ENCODE results near the gene PTN. TPM values are rescaled to one million over a fixed set of nuclear protein-coding genes. Genes with fewer than 3 reads are reported as not detected.

The PTN gene
- polyA plus RNA-seq, result 10 to 100 TPM; 88.2 to 97.1 TPM

GRCh38 chr7:137343281-137343841 lies at the start of gene PTN:
TSS of gene PTN (minus strand) at chr7:137343733. CDS start at chr7:137254973, 88,760 bp downstream.
- H3K4me1 ChIP-seq (ENCODE audit: control insufficient read depth in 2 of 2, insufficient read depth in 2 of 2, low read length in 1 of 2), result no peaks in the 10 kb centered on the region
- H3K27ac ChIP-seq (ENCODE audit: low read depth in 2 of 2, low read length in 1 of 2), result peak within 1 kb of the TSS; percentile 76 to 85
- H3K27me3 ChIP-seq (ENCODE audit: control insufficient read depth in 1 of 2, insufficient read depth in 2 of 2, low read length in 2 of 2), result no peaks in the 10 kb centered on the region
- no peaks in the 10 kb centered on the region for H3K9me3 ChIP-seq (ENCODE audit: control insufficient read depth in 2 of 2, insufficient read depth in 1 of 2, low read depth in 1 of 2, low read length in 1 of 2)
- WGBS, 2 donors, result 2 to 3% methylated on average over 23 of the region's 23 CpGs
- H3K4me3 ChIP-seq (ENCODE audit: low read depth in 1 of 2, low read length in 2 of 2), result peak within 1 kb of the TSS; percentile 55 to 56
- H3K36me3 ChIP-seq (ENCODE audit: control insufficient read depth in 2 of 2, insufficient read depth in 2 of 2, low read length in 1 of 2), result peaks cover 0 to 2% of the 10 kb centered on the region in 2 donors

- no peak overlapping the region for H3K4me3 ChIP-seq (ENCODE audit: low read depth in 1 of 2, low read length in 2 of 2)
- 60 to 71% methylated on average over 1 of the region's 1 CpG for WGBS, 2 donors
- no peaks in the 10 kb centered on the region for H3K27me3 ChIP-seq (ENCODE audit: control insufficient read depth in 1 of 2, insufficient read depth in 2 of 2, low read length in 2 of 2)
Measured at GRCh38 chr7:137390076-137390475, 46.5 kb upstream of the PTN start.

GRCh38 chr7:137388916-137389315 lies 45.4 kb upstream of the PTN start:
- Histone ChIP-seq H3K27ac (ENCODE audit: low read depth in 2 of 2, low read length in 1 of 2) (no peak overlapping the region), H3K4me3 (ENCODE audit: low read depth in 1 of 2, low read length in 2 of 2) (no peak overlapping the region), H3K36me3 (ENCODE audit: control insufficient read depth in 2 of 2, insufficient read depth in 2 of 2, low read length in 1 of 2) (no peaks in the 10 kb centered on the region), H3K9me3 (ENCODE audit: control insufficient read depth in 2 of 2, insufficient read depth in 1 of 2, low read depth in 1 of 2, low read length in 1 of 2) (no peaks in the 10 kb centered on the region), H3K4me1 (ENCODE audit: control insufficient read depth in 2 of 2, insufficient read depth in 2 of 2, low read length in 1 of 2) (no peaks in the 10 kb centered on the region), H3K27me3 (ENCODE audit: control insufficient read depth in 1 of 2, insufficient read depth in 2 of 2, low read length in 2 of 2) (no peaks in the 10 kb centered on the region)
- 75 to 80% methylated on average over 1 of the region's 1 CpG for WGBS, 2 donors

More at GRCh38 chr7:137390076-137390475, 46.5 kb upstream of the PTN start:
- Histone ChIP-seq H3K36me3 (ENCODE audit: control insufficient read depth in 2 of 2, insufficient read depth in 2 of 2, low read length in 1 of 2) (no peaks in the 10 kb centered on the region), H3K9me3 (ENCODE audit: control insufficient read depth in 2 of 2, insufficient read depth in 1 of 2, low read depth in 1 of 2, low read length in 1 of 2) (no peaks in the 10 kb centered on the region), H3K4me1 (ENCODE audit: control insufficient read depth in 2 of 2, insufficient read depth in 2 of 2, low read length in 1 of 2) (no peaks in the 10 kb centered on the region), H3K27ac (ENCODE audit: low read depth in 2 of 2, low read length in 1 of 2) (no peak overlapping the region)

GRCh38 chr7:137386966-137387365 lies 43.4 kb upstream of the PTN start:
- no peaks in the 10 kb centered on the region for H3K4me1 ChIP-seq (ENCODE audit: control insufficient read depth in 2 of 2, insufficient read depth in 2 of 2, low read length in 1 of 2)
- no peaks in the 10 kb centered on the region for H3K27me3 ChIP-seq (ENCODE audit: control insufficient read depth in 1 of 2, insufficient read depth in 2 of 2, low read length in 2 of 2)
- 38 to 42% methylated on average over 1 of the region's 1 CpG for WGBS, 2 donors
- no peaks in the 10 kb centered on the region for H3K9me3 ChIP-seq (ENCODE audit: control insufficient read depth in 2 of 2, insufficient read depth in 1 of 2, low read depth in 1 of 2, low read length in 1 of 2)
- H3K4me3 ChIP-seq (ENCODE audit: low read depth in 1 of 2, low read length in 2 of 2), result no peak overlapping the region
- no peak overlapping the region for H3K27ac ChIP-seq (ENCODE audit: low read depth in 2 of 2, low read length in 1 of 2)
- no peaks in the 10 kb centered on the region for H3K36me3 ChIP-seq (ENCODE audit: control insufficient read depth in 2 of 2, insufficient read depth in 2 of 2, low read length in 1 of 2)

- WGBS, 2 donors, result 22 to 47% methylated on average over 1 of the region's 1 CpG
- no peaks in the 10 kb centered on the region for H3K27me3 ChIP-seq (ENCODE audit: control insufficient read depth in 1 of 2, insufficient read depth in 2 of 2, low read length in 2 of 2)
- H3K4me3 ChIP-seq (ENCODE audit: low read depth in 1 of 2, low read length in 2 of 2), result no peak overlapping the region
- H3K4me1 ChIP-seq (ENCODE audit: control insufficient read depth in 2 of 2, insufficient read depth in 2 of 2, low read length in 1 of 2), result no peaks in the 10 kb centered on the region
- no peaks in the 10 kb centered on the region for H3K9me3 ChIP-seq (ENCODE audit: control insufficient read depth in 2 of 2, insufficient read depth in 1 of 2, low read depth in 1 of 2, low read length in 1 of 2)
- no peaks in the 10 kb centered on the region for H3K36me3 ChIP-seq (ENCODE audit: control insufficient read depth in 2 of 2, insufficient read depth in 2 of 2, low read length in 1 of 2)
- no peak overlapping the region for H3K27ac ChIP-seq (ENCODE audit: low read depth in 2 of 2, low read length in 1 of 2)
Measured at GRCh38 chr7:137381045-137381444, 37.5 kb upstream of the PTN start.

GRCh38 chr7:137373507-137373906 lies 30.0 kb upstream of the PTN start:
- Histone ChIP-seq H3K4me3 (ENCODE audit: low read depth in 1 of 2, low read length in 2 of 2) (no peak overlapping the region), H3K27ac (ENCODE audit: low read depth in 2 of 2, low read length in 1 of 2) (no peak overlapping the region), H3K9me3 (ENCODE audit: control insufficient read depth in 2 of 2, insufficient read depth in 1 of 2, low read depth in 1 of 2, low read length in 1 of 2) (no peaks in the 10 kb centered on the region), H3K36me3 (ENCODE audit: control insufficient read depth in 2 of 2, insufficient read depth in 2 of 2, low read length in 1 of 2) (no peaks in the 10 kb centered on the region), H3K4me1 (ENCODE audit: control insufficient read depth in 2 of 2, insufficient read depth in 2 of 2, low read length in 1 of 2) (no peaks in the 10 kb centered on the region), H3K27me3 (ENCODE audit: control insufficient read depth in 1 of 2, insufficient read depth in 2 of 2, low read length in 2 of 2) (no peaks in the 10 kb centered on the region)
- 61 to 65% methylated on average over 2 of the region's 2 CpGs for WGBS, 2 donors

GRCh38 chr7:137371616-137372015 lies 28.1 kb upstream of the PTN start:
- no peaks in the 10 kb centered on the region for H3K9me3 ChIP-seq (ENCODE audit: control insufficient read depth in 2 of 2, insufficient read depth in 1 of 2, low read depth in 1 of 2, low read length in 1 of 2)
- no peak overlapping the region for H3K4me3 ChIP-seq (ENCODE audit: low read depth in 1 of 2, low read length in 2 of 2)
- no peak overlapping the region for H3K27ac ChIP-seq (ENCODE audit: low read depth in 2 of 2, low read length in 1 of 2)
- no peaks in the 10 kb centered on the region for H3K27me3 ChIP-seq (ENCODE audit: control insufficient read depth in 1 of 2, insufficient read depth in 2 of 2, low read length in 2 of 2)
- WGBS, 2 donors, result 74 to 77% methylated on average over 2 of the region's 2 CpGs
- no peaks in the 10 kb centered on the region for H3K36me3 ChIP-seq (ENCODE audit: control insufficient read depth in 2 of 2, insufficient read depth in 2 of 2, low read length in 1 of 2)
- H3K4me1 ChIP-seq (ENCODE audit: control insufficient read depth in 2 of 2, insufficient read depth in 2 of 2, low read length in 1 of 2), result no peaks in the 10 kb centered on the region

GRCh38 chr7:137366995-137367394 lies 23.5 kb upstream of the PTN start:
- Histone ChIP-seq H3K27me3 (ENCODE audit: control insufficient read depth in 1 of 2, insufficient read depth in 2 of 2, low read length in 2 of 2) (no peaks in the 10 kb centered on the region), H3K9me3 (ENCODE audit: control insufficient read depth in 2 of 2, insufficient read depth in 1 of 2, low read depth in 1 of 2, low read length in 1 of 2) (peaks cover 0 to 2% of the 10 kb centered on the region in 2 donors), H3K27ac (ENCODE audit: low read depth in 2 of 2, low read length in 1 of 2) (no peak overlapping the region), H3K4me1 (ENCODE audit: control insufficient read depth in 2 of 2, insufficient read depth in 2 of 2, low read length in 1 of 2) (no peaks in the 10 kb centered on the region), H3K4me3 (ENCODE audit: low read depth in 1 of 2, low read length in 2 of 2) (no peak overlapping the region), H3K36me3 (ENCODE audit: control insufficient read depth in 2 of 2, insufficient read depth in 2 of 2, low read length in 1 of 2) (no peaks in the 10 kb centered on the region)
- 86 to 87% methylated on average over 5 of the region's 5 CpGs for WGBS, 2 donors

GRCh38 chr7:137363683-137364082 lies 20.1 kb upstream of the PTN start:
- Histone ChIP-seq H3K27ac (ENCODE audit: low read depth in 2 of 2, low read length in 1 of 2) (no peak overlapping the region), H3K9me3 (ENCODE audit: control insufficient read depth in 2 of 2, insufficient read depth in 1 of 2, low read depth in 1 of 2, low read length in 1 of 2) (peaks cover 0 to 2% of the 10 kb centered on the region in 2 donors), H3K36me3 (ENCODE audit: control insufficient read depth in 2 of 2, insufficient read depth in 2 of 2, low read length in 1 of 2) (no peaks in the 10 kb centered on the region), H3K4me3 (ENCODE audit: low read depth in 1 of 2, low read length in 2 of 2) (no peak overlapping the region), H3K27me3 (ENCODE audit: control insufficient read depth in 1 of 2, insufficient read depth in 2 of 2, low read length in 2 of 2) (no peaks in the 10 kb centered on the region), H3K4me1 (ENCODE audit: control insufficient read depth in 2 of 2, insufficient read depth in 2 of 2, low read length in 1 of 2) (no peaks in the 10 kb centered on the region)
- WGBS, 2 donors, result 88 to 96% methylated on average over 6 of the region's 6 CpGs

GRCh38 chr7:137360087-137360679 lies 16.6 kb upstream of the PTN start:
- Histone ChIP-seq H3K4me1 (ENCODE audit: control insufficient read depth in 2 of 2, insufficient read depth in 2 of 2, low read length in 1 of 2) (no peaks in the 10 kb centered on the region), H3K9me3 (ENCODE audit: control insufficient read depth in 2 of 2, insufficient read depth in 1 of 2, low read depth in 1 of 2, low read length in 1 of 2) (peaks cover 0 to 2% of the 10 kb centered on the region in 2 donors), H3K27me3 (ENCODE audit: control insufficient read depth in 1 of 2, insufficient read depth in 2 of 2, low read length in 2 of 2) (no peaks in the 10 kb centered on the region), H3K27ac (ENCODE audit: low read depth in 2 of 2, low read length in 1 of 2) (no peak overlapping the region), H3K4me3 (ENCODE audit: low read depth in 1 of 2, low read length in 2 of 2) (no peak overlapping the region), H3K36me3 (ENCODE audit: control insufficient read depth in 2 of 2, insufficient read depth in 2 of 2, low read length in 1 of 2) (no peaks in the 10 kb centered on the region)
- 47 to 68% methylated on average over 1 of the region's 1 CpG for WGBS, 2 donors
